Neural cell (in vitro differentiated cells): ENCODE data around the gene MOB3A. TPM values are rescaled to one million over a fixed set of nuclear protein-coding genes. Genes with fewer than 3 reads are reported as not detected.

Experiments
- H2AFZ ChIP-seq: fragments of 200-600, 300-800 bp; sonication (generic), shearing (Covaris generic); 2 replicates; pipeline ENCODE4 v1.6.0; 2014; ENCODE audit warnings: low read depth, mild to moderate bottlenecking, antibody characterized with exemption, low read length, moderate library complexity
- H3F3A ChIP-seq: fragments of 200-600 bp; shearing (Covaris generic); 2 replicates; pipeline ENCODE4 v1.6.1; 2016; ENCODE audit warnings: mild to moderate bottlenecking, moderate library complexity, mixed read lengths, antibody characterized with exemption, low read length; ENCODE audit not compliant: insufficient read depth, poor library complexity, severe bottlenecking
- H3K27ac ChIP-seq: fragments of 200-600, 300-800 bp; sonication (generic), shearing (Covaris generic); 2 replicates; pipeline ENCODE4 v1.5.1; 2014; ENCODE audit warnings: mild to moderate bottlenecking, low read length, moderate library complexity
- H3K27me3 ChIP-seq: fragments of 300-800, 200-600 bp; sonication (generic), shearing (Covaris generic); 2 replicates; pipeline ENCODE4 v1.6.0; 2014; ENCODE audit warnings: mild to moderate bottlenecking, low read depth, low read length, moderate library complexity; ENCODE audit not compliant: insufficient read depth
- H3K36me3 ChIP-seq: fragments of 300-800, 200-600 bp; sonication (generic), shearing (Covaris generic); 2 replicates; pipeline ENCODE4 v1.5.1; 2014; ENCODE audit warnings: mild to moderate bottlenecking, antibody characterized with exemption, low read length, moderate library complexity; ENCODE audit not compliant: insufficient read depth
- H3K4me2 ChIP-seq: fragments of 300-800, 200-600 bp; sonication (generic), shearing (Covaris generic); 2 replicates; pipeline ENCODE4 v1.6.0; 2014; ENCODE audit warnings: mild to moderate bottlenecking, low read length
- H3K4me3 ChIP-seq: fragments of 300-800, 200-600 bp; sonication (generic), shearing (Covaris generic); 2 replicates; pipeline ENCODE4 v1.5.1; 2014; ENCODE audit warnings: mild to moderate bottlenecking, low read length, moderate library complexity
- H3K79me2 ChIP-seq: fragments of 200-600 bp; shearing (Covaris generic); replicated peaks from 2 replicates; pipeline ENCODE4 v1.6.0; 2014; ENCODE audit warnings: mild to moderate bottlenecking, low read length, moderate library complexity; ENCODE audit not compliant: insufficient read depth
- H3K9ac ChIP-seq: fragments of 300-800, 200-600 bp; sonication (generic), shearing (Covaris generic); 2 replicates; pipeline ENCODE4 v1.6.1; 2016; ENCODE audit warnings: mild to moderate bottlenecking, low read length, mixed read lengths
- H3K9me2 ChIP-seq: fragments of 200-600 bp; shearing (Covaris generic); 2 replicates; pipeline ENCODE4 v1.6.1; 2016; ENCODE audit warnings: mild to moderate bottlenecking, low read length, mixed read lengths; ENCODE audit not compliant: insufficient read depth
- H3K9me3 ChIP-seq: fragments of 200-600, 300-800 bp; sonication (generic), shearing (Covaris generic); 2 replicates; pipeline ENCODE4 v1.6.1; 2016; ENCODE audit warnings: mild to moderate bottlenecking, mixed run types, low read length, moderate library complexity, mixed read lengths
- H4K20me1 ChIP-seq: fragments of 200-600 bp; shearing (Covaris generic); 2 replicates; pipeline ENCODE4 v1.6.1; 2016; ENCODE audit warnings: mild to moderate bottlenecking, mixed run types; ENCODE audit not compliant: insufficient read depth
- EP300 ChIP-seq: fragments of 450-650 bp; conservative IDR thresholded peaks from 2 replicates; pipeline ENCODE4 v1.6.1; 2014; ENCODE audit warnings: antibody characterized with exemption, mild to moderate bottlenecking, moderate library complexity; ENCODE audit not compliant: poor library complexity, severe bottlenecking
- EZH2 ChIP-seq: fragments of 200-600, 300-800 bp; shearing (Covaris generic), sonication (generic); IDR thresholded peaks from 2 replicates; pipeline ENCODE4 v1.6.1; 2014; ENCODE audit warnings: antibody characterized with exemption, low read length, borderline replicate concordance, mild to moderate bottlenecking; ENCODE audit not compliant: insufficient read depth, poor library complexity, severe bottlenecking
- MXI1 ChIP-seq: fragments of 450-650 bp; conservative IDR thresholded peaks from 2 replicates; pipeline ENCODE4 v1.6.1; 2014; ENCODE audit warnings: antibody characterized with exemption, mild to moderate bottlenecking; ENCODE audit not compliant: poor library complexity, severe bottlenecking
- POLR2AphosphoS5 ChIP-seq: IDR thresholded peaks from 2 replicates; pipeline ENCODE4 v1.6.1; 2012
- RAD21 ChIP-seq: fragments of 450-650 bp; conservative IDR thresholded peaks from 2 replicates; pipeline ENCODE4 v1.6.1; 2014; ENCODE audit warnings: antibody characterized with exemption, mild to moderate bottlenecking, moderate library complexity
- SMC3 ChIP-seq: fragments of 450-650 bp; conservative IDR thresholded peaks from 2 replicates; pipeline ENCODE4 v1.6.1; 2014; ENCODE audit warnings: antibody characterized with exemption, mild to moderate bottlenecking, moderate library complexity; ENCODE audit not compliant: poor library complexity
- TAF1 ChIP-seq: IDR thresholded peaks from 2 replicates; pipeline ENCODE4 v1.6.1; 2012; ENCODE audit warnings: low read depth
- polyA plus RNA-seq: library from polyadenylated mRNA; depleted of rRNA; stranded (reverse); fragments of >200 nt; gene quantifications from 2 replicates; pipeline ENCODE4 v1.2.3, GENCODE V29; 2014
- TF ChIP-seq, protein P1 (sequence below): IDR thresholded peaks from 2 replicates; pipeline ENCODE4 v1.6.1; 2012; ENCODE audit warnings: borderline replicate concordance
- TF ChIP-seq, protein P2 (sequence below): fragments of 450-650 bp; IDR thresholded peaks from 2 replicates; pipeline ENCODE4 v1.5.1; 2014; ENCODE audit warnings: antibody characterized with exemption, mild to moderate bottlenecking, moderate library complexity; ENCODE audit not compliant: poor library complexity, severe bottlenecking

MOB3A gene
- polyA plus RNA-seq, 1 donor from 2014 or later = 5.8 TPM

DNA sequence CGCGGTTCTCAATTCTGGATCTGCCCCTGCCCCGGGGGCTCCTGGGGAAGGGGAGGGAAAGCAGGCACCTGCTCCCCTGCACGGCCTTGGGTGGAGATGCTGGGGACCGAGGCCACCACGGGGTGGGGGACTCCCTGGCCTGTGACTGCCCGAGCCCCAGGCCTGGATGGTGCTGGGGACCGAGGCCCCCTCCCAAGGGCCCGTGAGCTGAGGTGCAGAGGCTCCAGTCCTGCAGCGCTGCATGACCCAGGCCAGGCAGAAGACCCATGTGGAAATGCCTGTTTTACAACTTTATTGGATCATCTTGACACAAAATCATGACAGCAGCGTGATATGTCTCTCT is 4.6 kb upstream of the MOB3A start:
- H3K4me3 ChIP-seq = no peak overlapping the region
- no peak overlapping the region for H3K4me2 ChIP-seq
- H3K27ac ChIP-seq = no peak overlapping the region
- H2AFZ ChIP-seq = no peak overlapping the region
- H3F3A ChIP-seq = no peaks in the 10 kb centered on the region
- no peaks in the 10 kb centered on the region for H3K9me2 ChIP-seq
- TF ChIP-seq SMC3 = no peak
- no peak for TF ChIP-seq TAF1
- TF ChIP-seq MXI1 = no peak
- TF ChIP-seq, protein P1, sequence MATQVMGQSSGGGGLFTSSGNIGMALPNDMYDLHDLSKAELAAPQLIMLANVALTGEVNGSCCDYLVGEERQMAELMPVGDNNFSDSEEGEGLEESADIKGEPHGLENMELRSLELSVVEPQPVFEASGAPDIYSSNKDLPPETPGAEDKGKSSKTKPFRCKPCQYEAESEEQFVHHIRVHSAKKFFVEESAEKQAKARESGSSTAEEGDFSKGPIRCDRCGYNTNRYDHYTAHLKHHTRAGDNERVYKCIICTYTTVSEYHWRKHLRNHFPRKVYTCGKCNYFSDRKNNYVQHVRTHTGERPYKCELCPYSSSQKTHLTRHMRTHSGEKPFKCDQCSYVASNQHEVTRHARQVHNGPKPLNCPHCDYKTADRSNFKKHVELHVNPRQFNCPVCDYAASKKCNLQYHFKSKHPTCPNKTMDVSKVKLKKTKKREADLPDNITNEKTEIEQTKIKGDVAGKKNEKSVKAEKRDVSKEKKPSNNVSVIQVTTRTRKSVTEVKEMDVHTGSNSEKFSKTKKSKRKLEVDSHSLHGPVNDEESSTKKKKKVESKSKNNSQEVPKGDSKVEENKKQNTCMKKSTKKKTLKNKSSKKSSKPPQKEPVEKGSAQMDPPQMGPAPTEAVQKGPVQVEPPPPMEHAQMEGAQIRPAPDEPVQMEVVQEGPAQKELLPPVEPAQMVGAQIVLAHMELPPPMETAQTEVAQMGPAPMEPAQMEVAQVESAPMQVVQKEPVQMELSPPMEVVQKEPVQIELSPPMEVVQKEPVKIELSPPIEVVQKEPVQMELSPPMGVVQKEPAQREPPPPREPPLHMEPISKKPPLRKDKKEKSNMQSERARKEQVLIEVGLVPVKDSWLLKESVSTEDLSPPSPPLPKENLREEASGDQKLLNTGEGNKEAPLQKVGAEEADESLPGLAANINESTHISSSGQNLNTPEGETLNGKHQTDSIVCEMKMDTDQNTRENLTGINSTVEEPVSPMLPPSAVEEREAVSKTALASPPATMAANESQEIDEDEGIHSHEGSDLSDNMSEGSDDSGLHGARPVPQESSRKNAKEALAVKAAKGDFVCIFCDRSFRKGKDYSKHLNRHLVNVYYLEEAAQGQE = no peak
- TF ChIP-seq RAD21 = no peak
- TF ChIP-seq, protein P2, sequence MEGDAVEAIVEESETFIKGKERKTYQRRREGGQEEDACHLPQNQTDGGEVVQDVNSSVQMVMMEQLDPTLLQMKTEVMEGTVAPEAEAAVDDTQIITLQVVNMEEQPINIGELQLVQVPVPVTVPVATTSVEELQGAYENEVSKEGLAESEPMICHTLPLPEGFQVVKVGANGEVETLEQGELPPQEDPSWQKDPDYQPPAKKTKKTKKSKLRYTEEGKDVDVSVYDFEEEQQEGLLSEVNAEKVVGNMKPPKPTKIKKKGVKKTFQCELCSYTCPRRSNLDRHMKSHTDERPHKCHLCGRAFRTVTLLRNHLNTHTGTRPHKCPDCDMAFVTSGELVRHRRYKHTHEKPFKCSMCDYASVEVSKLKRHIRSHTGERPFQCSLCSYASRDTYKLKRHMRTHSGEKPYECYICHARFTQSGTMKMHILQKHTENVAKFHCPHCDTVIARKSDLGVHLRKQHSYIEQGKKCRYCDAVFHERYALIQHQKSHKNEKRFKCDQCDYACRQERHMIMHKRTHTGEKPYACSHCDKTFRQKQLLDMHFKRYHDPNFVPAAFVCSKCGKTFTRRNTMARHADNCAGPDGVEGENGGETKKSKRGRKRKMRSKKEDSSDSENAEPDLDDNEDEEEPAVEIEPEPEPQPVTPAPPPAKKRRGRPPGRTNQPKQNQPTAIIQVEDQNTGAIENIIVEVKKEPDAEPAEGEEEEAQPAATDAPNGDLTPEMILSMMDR = no peak
- TF ChIP-seq EP300 = no peak
- H3K36me3 ChIP-seq = no peaks in the 10 kb centered on the region
- H3K9ac ChIP-seq = no peak overlapping the region
- no peaks in the 10 kb centered on the region for H3K27me3 ChIP-seq
- H4K20me1 ChIP-seq = no peaks in the 10 kb centered on the region
- peaks cover 9% of the 10 kb centered on the region for H3K79me2 ChIP-seq
- H3K9me3 ChIP-seq = no peaks in the 10 kb centered on the region

DNA sequence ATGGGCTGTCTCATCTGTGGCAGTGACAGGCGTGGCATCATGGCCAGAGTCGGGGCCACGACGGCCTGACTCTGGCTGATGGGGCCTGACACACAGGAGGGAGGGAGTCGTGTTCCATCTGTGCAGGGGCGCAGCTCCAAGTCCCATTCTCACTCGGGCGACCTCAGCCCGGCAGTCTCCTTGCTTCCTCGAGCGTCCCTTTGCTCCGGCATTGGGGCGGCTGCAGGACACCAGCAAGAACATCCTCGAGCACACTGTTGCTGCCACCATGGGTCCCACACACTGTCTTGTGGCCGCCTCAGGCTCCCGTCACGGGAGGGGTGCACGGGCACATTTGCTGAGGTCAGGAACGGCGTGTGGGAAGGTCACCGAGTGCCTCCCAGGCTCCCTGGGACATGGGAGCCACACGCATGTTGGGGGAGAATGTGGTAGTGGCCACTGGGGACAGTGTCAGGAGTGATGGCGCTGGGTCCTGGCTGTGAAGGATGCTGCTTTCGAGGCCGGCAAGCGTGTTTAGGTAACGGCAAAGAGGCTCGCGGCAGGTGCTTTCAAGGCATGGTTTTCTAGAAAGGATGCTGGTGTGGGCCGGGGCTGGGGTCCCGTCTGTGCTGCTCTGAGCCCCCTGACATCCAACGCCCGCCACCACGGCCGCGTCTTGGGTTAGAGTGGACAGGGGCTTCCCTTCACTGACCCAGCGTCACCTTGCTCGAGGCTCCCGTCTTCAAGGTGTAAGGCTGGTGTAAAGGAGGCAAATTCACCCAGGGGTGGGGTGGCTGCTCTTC is 4.0 kb upstream of the MOB3A start:
- no peaks in the 10 kb centered on the region for H3F3A ChIP-seq
- H3K9me3 ChIP-seq = no peaks in the 10 kb centered on the region
- no peak overlapping the region for H3K4me3 ChIP-seq
- no peak overlapping the region for H3K4me2 ChIP-seq
- H3K27ac ChIP-seq = no peak overlapping the region
- no peak overlapping the region for H2AFZ ChIP-seq
- no peaks in the 10 kb centered on the region for H3K27me3 ChIP-seq
- H3K9ac ChIP-seq = no peak overlapping the region
- H4K20me1 ChIP-seq = no peaks in the 10 kb centered on the region
- H3K79me2 ChIP-seq = peaks cover 15% of the 10 kb centered on the region
- H3K9me2 ChIP-seq = no peaks in the 10 kb centered on the region
- H3K36me3 ChIP-seq = no peaks in the 10 kb centered on the region
- no peak for TF ChIP-seq EP300
- TF ChIP-seq MXI1 = no peak
- TF ChIP-seq SMC3 = no peak
- no peak for TF ChIP-seq RAD21
- TF ChIP-seq TAF1 = no peak
- TF ChIP-seq, protein P1 = no peak
- no peak for TF ChIP-seq EZH2
- TF ChIP-seq, protein P2 = no peak
- TF ChIP-seq POLR2AphosphoS5 = no peak
